ENCODE data around the gene PAX3.

The PAX3 gene

GRCh38 chr2:222249444-222249843, 49.4 kb downstream of the PAX3 start:
- Histone ChIP-seq H3K9ac (ENCODE audit: low read depth, low read length) (no peak overlapping the region), H3K27me3 (ENCODE audit: insufficient read depth, low read length, poor library complexity) (peaks cover 2% of the 10 kb centered on the region)
- ATAC-seq (ENCODE audit: insufficient read depth, low read depth), result no peak

GRCh38 chr2:222248818-222249217, 50.0 kb downstream of the PAX3 start:
- peaks cover 2% of the 10 kb centered on the region for H3K27me3 ChIP-seq (ENCODE audit: insufficient read depth, low read length, poor library complexity)
- no peaks in the 10 kb centered on the region for H3K79me2 ChIP-seq (ENCODE audit: insufficient read depth, low read length)
- no peak for DNase-seq
- no peaks in the 10 kb centered on the region for H3K4me1 ChIP-seq (ENCODE audit: insufficient read depth, low read length)
- no peaks in the 10 kb centered on the region for H3K9me3 ChIP-seq (ENCODE audit: insufficient read depth, low read length, severe bottlenecking)
- no peak overlapping the region for H2AFZ ChIP-seq (ENCODE audit: low read depth, low read length)
- H4K20me1 ChIP-seq (ENCODE audit: insufficient read depth, low read length), result no peaks in the 10 kb centered on the region
- no peak overlapping the region for H3K9ac ChIP-seq (ENCODE audit: low read depth, low read length)
- H3K4me2 ChIP-seq (ENCODE audit: insufficient read depth, low read length), result no peak overlapping the region
- no peak for ATAC-seq (ENCODE audit: insufficient read depth, low read depth)
- no peak overlapping the region for H3K27ac ChIP-seq (ENCODE audit: low read length)
- TF ChIP-seq EZH2 (IDR thresholded peaks at IDR 0.05; ENCODE audit: borderline replicate concordance, low read depth, low read length, severe bottlenecking), result no peak
- TF ChIP-seq CTCF (IDR thresholded peaks at IDR 0.05; ENCODE audit: borderline replicate concordance, extremely low read depth, low read length, poor library complexity, severe bottlenecking), result no peak
- no peak overlapping the region for H3K4me3 ChIP-seq (ENCODE audit: low read depth in 1 of 2, low read length in 2 of 2)
- no peaks in the 10 kb centered on the region for H3K36me3 ChIP-seq (ENCODE audit: insufficient read depth, low read length)

More at GRCh38 chr2:222249444-222249843, 49.4 kb downstream of the PAX3 start:
- H3K79me2 ChIP-seq (ENCODE audit: insufficient read depth, low read length), result no peaks in the 10 kb centered on the region
- H3K9me3 ChIP-seq (ENCODE audit: insufficient read depth, low read length, severe bottlenecking), result no peaks in the 10 kb centered on the region
- no peaks in the 10 kb centered on the region for H4K20me1 ChIP-seq (ENCODE audit: insufficient read depth, low read length)
- no peaks in the 10 kb centered on the region for H3K4me1 ChIP-seq (ENCODE audit: insufficient read depth, low read length)
- no peak overlapping the region for H3K4me2 ChIP-seq (ENCODE audit: insufficient read depth, low read length)
- no peak for DNase-seq
- no peaks in the 10 kb centered on the region for H3K36me3 ChIP-seq (ENCODE audit: insufficient read depth, low read length)
- H3K4me3 ChIP-seq (ENCODE audit: low read depth in 1 of 2, low read length in 2 of 2), result no peak overlapping the region
- H3K27ac ChIP-seq (ENCODE audit: low read length), result no peak overlapping the region
- H2AFZ ChIP-seq (ENCODE audit: low read depth, low read length), result no peak overlapping the region
- TF ChIP-seq CTCF (IDR thresholded peaks at IDR 0.05; ENCODE audit: borderline replicate concordance, extremely low read depth, low read length, poor library complexity, severe bottlenecking) (no peak), EZH2 (IDR thresholded peaks at IDR 0.05; ENCODE audit: borderline replicate concordance, low read depth, low read length, severe bottlenecking) (no peak)

GRCh38 chr2:222248256-222248655, 50.5 kb downstream of the PAX3 start:
- Histone ChIP-seq H3K4me3 (ENCODE audit: low read depth in 1 of 2, low read length in 2 of 2) (no peak overlapping the region), H3K36me3 (ENCODE audit: insufficient read depth, low read length) (no peaks in the 10 kb centered on the region), H3K27ac (ENCODE audit: low read length) (no peak overlapping the region), H3K4me2 (ENCODE audit: insufficient read depth, low read length) (no peak overlapping the region), H3K9me3 (ENCODE audit: insufficient read depth, low read length, severe bottlenecking) (no peaks in the 10 kb centered on the region), H3K9ac (ENCODE audit: low read depth, low read length) (no peak overlapping the region), H4K20me1 (ENCODE audit: insufficient read depth, low read length) (no peaks in the 10 kb centered on the region), H3K4me1 (ENCODE audit: insufficient read depth, low read length) (no peaks in the 10 kb centered on the region), H3K27me3 (ENCODE audit: insufficient read depth, low read length, poor library complexity) (peaks cover 4% of the 10 kb centered on the region), H2AFZ (ENCODE audit: low read depth, low read length) (no peak overlapping the region), H3K79me2 (ENCODE audit: insufficient read depth, low read length) (no peaks in the 10 kb centered on the region)
- TF ChIP-seq CTCF (IDR thresholded peaks at IDR 0.05; ENCODE audit: borderline replicate concordance, extremely low read depth, low read length, poor library complexity, severe bottlenecking) (no peak), EZH2 (IDR thresholded peaks at IDR 0.05; ENCODE audit: borderline replicate concordance, low read depth, low read length, severe bottlenecking) (no peak)
- ATAC-seq (ENCODE audit: insufficient read depth, low read depth) (no peak), DNase-seq (no peak)

- Histone ChIP-seq H3K4me2 (ENCODE audit: insufficient read depth, low read length) (no peak overlapping the region), H3K4me3 (ENCODE audit: low read depth in 1 of 2, low read length in 2 of 2) (no peak overlapping the region), H3K9me3 (ENCODE audit: insufficient read depth, low read length, severe bottlenecking) (no peaks in the 10 kb centered on the region), H3K79me2 (ENCODE audit: insufficient read depth, low read length) (no peaks in the 10 kb centered on the region), H3K9ac (ENCODE audit: low read depth, low read length) (no peak overlapping the region), H2AFZ (ENCODE audit: low read depth, low read length) (no peak overlapping the region), H4K20me1 (ENCODE audit: insufficient read depth, low read length) (no peaks in the 10 kb centered on the region), H3K36me3 (ENCODE audit: insufficient read depth, low read length) (no peaks in the 10 kb centered on the region), H3K27ac (ENCODE audit: low read length) (no peak overlapping the region), H3K27me3 (ENCODE audit: insufficient read depth, low read length, poor library complexity) (peaks cover 9% of the 10 kb centered on the region), H3K4me1 (ENCODE audit: insufficient read depth, low read length) (no peaks in the 10 kb centered on the region)
- DNase-seq (no peak), ATAC-seq (ENCODE audit: insufficient read depth, low read depth) (no peak)
- TF ChIP-seq CTCF (IDR thresholded peaks at IDR 0.05; ENCODE audit: borderline replicate concordance, extremely low read depth, low read length, poor library complexity, severe bottlenecking) (no peak), EZH2 (IDR thresholded peaks at IDR 0.05; ENCODE audit: borderline replicate concordance, low read depth, low read length, severe bottlenecking) (no peak)
These were observed 56.3 kb downstream of the PAX3 start for GRCh38 chr2:222242532-222242931.
